ENCODE results near the gene ENOX1.
A peak's percentile ranks its signal among the peaks of the same experiment; 100 is the strongest.

Gene ENOX1

GRCh38 chr13:43390619-43391018 lies 396.2 kb downstream of the ENOX1 start:
- Histone ChIP-seq H3K79me2 (ENCODE audit: control insufficient read depth, insufficient read depth, low read length, poor library complexity) (no peaks in the 10 kb centered on the region), H2BK120ac (ENCODE audit: insufficient read depth, low read length, poor library complexity) (no peak overlapping the region), H3K14ac (ENCODE audit: low read length) (no peak overlapping the region), H3K4ac (ENCODE audit: low read depth, low read length) (no peak overlapping the region), H3K9ac (ENCODE audit: low read length) (no peak overlapping the region), H2BK5ac (ENCODE audit: low read depth, low read length, poor library complexity) (no peak overlapping the region), H2AK5ac (ENCODE audit: low read length) (no peak overlapping the region), H3K36me3 (ENCODE audit: control insufficient read depth in 1 of 2, insufficient read depth in 2 of 2, low read length in 2 of 2) (no peaks in the 10 kb centered on the region), H2BK12ac (ENCODE audit: low read length) (no peak overlapping the region), H3K79me1 (ENCODE audit: low read length) (no peaks in the 10 kb centered on the region), H4K12ac (ENCODE audit: low read depth, low read length) (no peak overlapping the region), H3K23ac (ENCODE audit: low read length) (no peak overlapping the region), H2AFZ (ENCODE audit: insufficient read depth, low read length, poor library complexity) (no peak overlapping the region), H4K8ac (ENCODE audit: low read depth, low read length) (no peak overlapping the region), H3K4me2 (ENCODE audit: low read length) (no peak overlapping the region), H3K4me1 (ENCODE audit: control insufficient read depth in 1 of 2, insufficient read depth in 2 of 2, low read length in 2 of 2) (peaks cover 0 to 3% of the 10 kb centered on the region in 2 experiments), H3K27me3 (ENCODE audit: insufficient read depth, low read length) (no peaks in the 10 kb centered on the region), H3K18ac (ENCODE audit: low read length) (no peak overlapping the region), H3K27ac (ENCODE audit: low read depth, low read length) (no peak overlapping the region), H3K4me3 (ENCODE audit: low read depth, low read length) (no peak overlapping the region), H3K9me3 (ENCODE audit: insufficient read depth, low read depth, low read length) (no peaks in the 10 kb centered on the region), H4K91ac (ENCODE audit: low read depth, low read length) (no peak overlapping the region)
- no peak for DNase-seq
- WGBS (ENCODE audit: extremely low coverage, insufficient coverage, insufficient read length) = no CpG with 5 or more reads among the region's 4 CpGs

GRCh38 chr13:43389983-43390382 lies 396.8 kb downstream of the ENOX1 start:
- no peak overlapping the region for H3K27ac ChIP-seq (ENCODE audit: low read depth, low read length)
- no peak overlapping the region for H3K23ac ChIP-seq (ENCODE audit: low read length)
- no peaks in the 10 kb centered on the region for H3K27me3 ChIP-seq (ENCODE audit: insufficient read depth, low read length)
- H2BK12ac ChIP-seq (ENCODE audit: low read length) = no peak overlapping the region
- H3K4me2 ChIP-seq (ENCODE audit: low read length) = no peak overlapping the region
- no peak overlapping the region for H4K91ac ChIP-seq (ENCODE audit: low read depth, low read length)
- H3K4me1 ChIP-seq (ENCODE audit: control insufficient read depth in 1 of 2, insufficient read depth in 2 of 2, low read length in 2 of 2) = peaks cover 0 to 3% of the 10 kb centered on the region in 2 experiments
- H3K4ac ChIP-seq (ENCODE audit: low read depth, low read length) = no peak overlapping the region
- H2AFZ ChIP-seq (ENCODE audit: insufficient read depth, low read length, poor library complexity) = no peak overlapping the region
- no CpG with 5 or more reads among the region's 4 CpGs for WGBS (ENCODE audit: extremely low coverage, insufficient coverage, insufficient read length)
- H3K14ac ChIP-seq (ENCODE audit: low read length) = no peak overlapping the region
- no peak overlapping the region for H3K9ac ChIP-seq (ENCODE audit: low read length)
- no peaks in the 10 kb centered on the region for H3K9me3 ChIP-seq (ENCODE audit: insufficient read depth, low read depth, low read length)
- no peak overlapping the region for H4K8ac ChIP-seq (ENCODE audit: low read depth, low read length)
- DNase-seq = no peak
- H3K36me3 ChIP-seq (ENCODE audit: control insufficient read depth in 1 of 2, insufficient read depth in 2 of 2, low read length in 2 of 2) = no peaks in the 10 kb centered on the region
- H3K4me3 ChIP-seq (ENCODE audit: low read depth, low read length) = no peak overlapping the region
- no peak overlapping the region for H2BK120ac ChIP-seq (ENCODE audit: insufficient read depth, low read length, poor library complexity)
- no peak overlapping the region for H2AK5ac ChIP-seq (ENCODE audit: low read length)
- no peak overlapping the region for H2BK5ac ChIP-seq (ENCODE audit: low read depth, low read length, poor library complexity)
- no peak overlapping the region for H4K12ac ChIP-seq (ENCODE audit: low read depth, low read length)
- no peaks in the 10 kb centered on the region for H3K79me1 ChIP-seq (ENCODE audit: low read length)
- H3K79me2 ChIP-seq (ENCODE audit: control insufficient read depth, insufficient read depth, low read length, poor library complexity) = no peaks in the 10 kb centered on the region
- H3K18ac ChIP-seq (ENCODE audit: low read length) = no peak overlapping the region

- Histone ChIP-seq H2BK5ac (ENCODE audit: low read depth, low read length, poor library complexity) (no peak overlapping the region), H3K36me3 (ENCODE audit: control insufficient read depth in 1 of 2, insufficient read depth in 2 of 2, low read length in 2 of 2) (no peaks in the 10 kb centered on the region), H3K27ac (ENCODE audit: low read depth, low read length) (no peak overlapping the region), H3K18ac (ENCODE audit: low read length) (no peak overlapping the region), H3K23ac (ENCODE audit: low read length) (no peak overlapping the region), H3K4me3 (ENCODE audit: low read depth, low read length) (no peak overlapping the region), H2BK120ac (ENCODE audit: insufficient read depth, low read length, poor library complexity) (no peak overlapping the region), H3K9ac (ENCODE audit: low read length) (no peak overlapping the region), H3K4ac (ENCODE audit: low read depth, low read length) (no peak overlapping the region), H3K27me3 (ENCODE audit: insufficient read depth, low read length) (no peaks in the 10 kb centered on the region), H4K12ac (ENCODE audit: low read depth, low read length) (no peak overlapping the region), H3K4me2 (ENCODE audit: low read length) (no peak overlapping the region), H3K79me2 (ENCODE audit: control insufficient read depth, insufficient read depth, low read length, poor library complexity) (no peaks in the 10 kb centered on the region), H3K14ac (ENCODE audit: low read length) (no peak overlapping the region), H4K8ac (ENCODE audit: low read depth, low read length) (no peak overlapping the region), H2BK12ac (ENCODE audit: low read length) (no peak overlapping the region), H2AFZ (ENCODE audit: insufficient read depth, low read length, poor library complexity) (no peak overlapping the region), H3K79me1 (ENCODE audit: low read length) (no peaks in the 10 kb centered on the region), H3K4me1 (ENCODE audit: control insufficient read depth in 1 of 2, insufficient read depth in 2 of 2, low read length in 2 of 2) (peaks cover 0 to 3% of the 10 kb centered on the region in 2 experiments), H2AK5ac (ENCODE audit: low read length) (no peak overlapping the region), H4K91ac (ENCODE audit: low read depth, low read length) (no peak overlapping the region), H3K9me3 (ENCODE audit: insufficient read depth, low read depth, low read length) (no peaks in the 10 kb centered on the region)
- no peak for DNase-seq
- WGBS (ENCODE audit: extremely low coverage, insufficient coverage, insufficient read length) = no CpG with 5 or more reads among the region's 1 CpG
These were observed 397.2 kb downstream of the ENOX1 start for GRCh38 chr13:43389573-43389972.

GRCh38 chr13:43388282-43389034 lies 398.3 kb downstream of the ENOX1 start:
- H2AFZ ChIP-seq (ENCODE audit: insufficient read depth, low read length, poor library complexity) = no peak overlapping the region
- no peaks in the 10 kb centered on the region for H3K36me3 ChIP-seq (ENCODE audit: control insufficient read depth in 1 of 2, insufficient read depth in 2 of 2, low read length in 2 of 2)
- H3K27ac ChIP-seq (ENCODE audit: low read depth, low read length) = no peak overlapping the region
- H2BK12ac ChIP-seq (ENCODE audit: low read length) = no peak overlapping the region
- WGBS (ENCODE audit: extremely low coverage, insufficient coverage, insufficient read length) = no CpG with 5 or more reads among the region's 2 CpGs
- no peak overlapping the region for H2AK5ac ChIP-seq (ENCODE audit: low read length)
- H3K4me3 ChIP-seq (ENCODE audit: low read depth, low read length) = no peak overlapping the region
- H3K9ac ChIP-seq (ENCODE audit: low read length) = no peak overlapping the region
- no peak overlapping the region for H3K4ac ChIP-seq (ENCODE audit: low read depth, low read length)
- H3K14ac ChIP-seq (ENCODE audit: low read length) = no peak overlapping the region
- H3K23ac ChIP-seq (ENCODE audit: low read length) = no peak overlapping the region
- H3K79me1 ChIP-seq (ENCODE audit: low read length) = no peaks in the 10 kb centered on the region
- H3K18ac ChIP-seq (ENCODE audit: low read length) = no peak overlapping the region
- H3K4me2 ChIP-seq (ENCODE audit: low read length) = no peak overlapping the region
- no peak overlapping the region for H4K8ac ChIP-seq (ENCODE audit: low read depth, low read length)
- H3K27me3 ChIP-seq (ENCODE audit: insufficient read depth, low read length) = no peaks in the 10 kb centered on the region
- H2BK5ac ChIP-seq (ENCODE audit: low read depth, low read length, poor library complexity) = no peak overlapping the region
- H3K79me2 ChIP-seq (ENCODE audit: control insufficient read depth, insufficient read depth, low read length, poor library complexity) = no peaks in the 10 kb centered on the region
- H4K12ac ChIP-seq (ENCODE audit: low read depth, low read length) = no peak overlapping the region
- H3K4me1 ChIP-seq (ENCODE audit: control insufficient read depth in 1 of 2, insufficient read depth in 2 of 2, low read length in 2 of 2) = peaks cover 0 to 3% of the 10 kb centered on the region in 2 experiments
- no peaks in the 10 kb centered on the region for H3K9me3 ChIP-seq (ENCODE audit: insufficient read depth, low read depth, low read length)
- DNase-seq = peak in 1 of 2 donors; percentile 31
- H2BK120ac ChIP-seq (ENCODE audit: insufficient read depth, low read length, poor library complexity) = no peak overlapping the region
- no peak overlapping the region for H4K91ac ChIP-seq (ENCODE audit: low read depth, low read length)
